Common myeloid progenitor, CD34-positive (primary cell): ENCODE results near the gene CDK18.

Source experiments
- CTCF ChIA-PET: fragments of 350-600 bp; sonication (Branson Sonifier 250); formaldehyde crosslinking; loops from one replicate; lab custom pipeline; 2021; ENCODE audit warnings: antibody characterized with exemption; lab: Charles Lee
- POLR2A ChIA-PET: fragments of 350-600 bp; sonication (Branson Sonifier 250); formaldehyde crosslinking; loops from one replicate; lab custom pipeline; 2021; ENCODE audit warnings: antibody characterized with exemption; lab: Charles Lee
- DNase-seq, 3 donors: peaks; one replicate each; pipeline versions ENCODE4 v3.0.0 to v3.0.0-alpha.2; 2013
- H3K27ac ChIP-seq, 2 experiments: 1 replicate in 1 of 2; 2 replicates in 1 of 2; pipeline ENCODE4 v1.7.0; 2013; ENCODE audit warnings: inconsistent platforms in 2 of 2, low read length in 2 of 2, mild to moderate bottlenecking in 2 of 2, low read depth in 1 of 2, moderate library complexity in 1 of 2; ENCODE audit not compliant: severe bottlenecking in 2 of 2, insufficient read depth in 1 of 2, poor library complexity in 1 of 2
- H3K27me3 ChIP-seq, 5 experiments: replicated peaks in 2 of 5; 1 replicate in 3 of 5; 2 replicates in 2 of 5; pipeline versions ENCODE4 v1.6.1 to v1.7.0; 2013; ENCODE audit warnings: low read length in 4 of 5, mild to moderate bottlenecking in 2 of 5, moderate library complexity in 2 of 5, inconsistent platforms in 1 of 5; ENCODE audit not compliant: insufficient read depth in 5 of 5, control insufficient read depth in 4 of 5
- H3K36me3 ChIP-seq, 4 experiments: 1 replicate in 2 of 4; 2 replicates in 2 of 4; pipeline versions ENCODE4 v1.6.1 to v1.7.0; 2013; ENCODE audit warnings: low read length in 3 of 4, control low read depth in 1 of 4, mild to moderate bottlenecking in 1 of 4; ENCODE audit not compliant: control insufficient read depth in 4 of 4, insufficient read depth in 4 of 4
- H3K4me1 ChIP-seq, 4 experiments: 1 replicate in 3 of 4; 2 replicates in 1 of 4; pipeline versions ENCODE4 v1.6.1 to v1.7.1; 2013; ENCODE audit warnings: low read length in 3 of 4, mild to moderate bottlenecking in 3 of 4, control low read depth in 1 of 4, inconsistent platforms in 1 of 4, moderate library complexity in 1 of 4; ENCODE audit not compliant: control insufficient read depth in 4 of 4, insufficient read depth in 4 of 4; ENCODE audit errors: control extremely low read depth in 1 of 4
- H3K4me3 ChIP-seq, 7 experiments: 1 replicate in 4 of 7; 2 replicates in 3 of 7; pipeline versions ENCODE4 v1.5.1 to v1.7.0; 2013; ENCODE audit warnings: mild to moderate bottlenecking in 7 of 7, low read length in 6 of 7, moderate library complexity in 6 of 7, inconsistent platforms in 2 of 7, low read depth in 2 of 7, control low read depth in 1 of 7; ENCODE audit not compliant: insufficient read depth in 4 of 7, control insufficient read depth in 1 of 7; ENCODE audit errors: extremely low read depth in 1 of 7
- H3K9me3 ChIP-seq, 5 experiments: 1 replicate in 4 of 5; 2 replicates in 1 of 5; pipeline versions ENCODE4 v1.6.1 to v1.7.1; 2013; ENCODE audit warnings: low read length in 4 of 5, mild to moderate bottlenecking in 2 of 5, inconsistent platforms in 1 of 5, low read depth in 1 of 5, moderate library complexity in 1 of 5; ENCODE audit not compliant: control insufficient read depth in 4 of 5, insufficient read depth in 2 of 5; ENCODE audit errors: control extremely low read depth in 1 of 5
- WGBS: methylation state at CpG from one replicate; pipeline ENCODE4 v1.1.5; 2013; ENCODE audit not compliant: insufficient coverage; 5-methylcytosine and 5-hydroxymethylcytosine counted together

The CDK18 gene

DNA sequence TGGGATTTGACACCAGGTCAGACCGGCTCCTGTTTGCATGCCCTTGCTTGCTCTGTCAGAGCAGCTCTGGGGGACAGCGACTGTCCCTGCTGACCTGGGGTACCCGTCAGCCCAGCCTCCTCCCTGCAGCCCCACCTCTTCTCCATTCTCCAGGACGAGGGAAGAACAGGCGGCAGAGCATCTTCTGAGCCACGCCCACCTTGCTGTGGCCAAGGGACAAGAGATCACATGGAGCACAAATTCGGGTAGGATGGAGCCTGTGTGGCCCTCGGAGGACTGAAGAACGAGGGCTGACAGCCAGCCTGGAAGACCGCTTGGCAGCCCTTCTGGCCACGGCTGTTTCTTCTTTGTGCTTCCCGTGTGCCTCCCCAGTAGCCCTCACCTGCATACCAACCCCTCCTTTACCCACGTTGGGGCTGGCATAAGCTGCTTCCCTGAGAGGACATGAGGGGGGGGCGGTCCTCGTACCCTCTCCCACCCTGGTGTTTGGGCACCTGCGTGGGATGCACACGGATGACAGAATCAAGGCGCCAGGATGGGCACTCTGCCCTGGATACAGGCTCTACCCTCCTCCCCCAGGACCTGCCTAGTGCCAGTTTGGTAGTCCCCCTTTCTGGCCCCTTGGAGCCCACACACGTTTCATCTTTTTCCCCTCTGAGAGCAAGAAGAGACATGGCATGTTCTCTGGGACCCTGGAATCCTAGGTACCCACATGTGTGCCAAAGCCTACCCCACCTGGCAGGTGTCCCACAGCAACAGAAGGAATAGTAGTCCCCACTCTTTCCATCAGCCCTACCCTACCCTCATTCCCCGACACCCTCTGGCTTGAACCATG is 26.9 kb downstream of the CDK18 start:
- Histone ChIP-seq H3K36me3 (peaks cover 0 to 8% (median 4%) of the 10 kb centered on the region in 4 experiments), H3K4me3 (no peak overlapping the region), H3K9me3 (no peaks in the 10 kb centered on the region), H3K4me1 (peaks cover 0 to 5% (median 1%) of the 10 kb centered on the region in 4 experiments), H3K27ac (no peak overlapping the region), H3K27me3 (no peaks in the 10 kb centered on the region)
- ChIA-PET POLR2A (no interaction called here), CTCF (interaction anchor here (0.5 to 14.4 kb wide), 11 partner anchors 9 to 170 kb away, joined by 3 to 463 read pairs (median 15); partner anchors contain the start of genes CDK18 and ELK4)
- WGBS, result 94% methylated on average over 12 of the region's 20 CpGs
- DNase-seq, result no peak

DNA sequence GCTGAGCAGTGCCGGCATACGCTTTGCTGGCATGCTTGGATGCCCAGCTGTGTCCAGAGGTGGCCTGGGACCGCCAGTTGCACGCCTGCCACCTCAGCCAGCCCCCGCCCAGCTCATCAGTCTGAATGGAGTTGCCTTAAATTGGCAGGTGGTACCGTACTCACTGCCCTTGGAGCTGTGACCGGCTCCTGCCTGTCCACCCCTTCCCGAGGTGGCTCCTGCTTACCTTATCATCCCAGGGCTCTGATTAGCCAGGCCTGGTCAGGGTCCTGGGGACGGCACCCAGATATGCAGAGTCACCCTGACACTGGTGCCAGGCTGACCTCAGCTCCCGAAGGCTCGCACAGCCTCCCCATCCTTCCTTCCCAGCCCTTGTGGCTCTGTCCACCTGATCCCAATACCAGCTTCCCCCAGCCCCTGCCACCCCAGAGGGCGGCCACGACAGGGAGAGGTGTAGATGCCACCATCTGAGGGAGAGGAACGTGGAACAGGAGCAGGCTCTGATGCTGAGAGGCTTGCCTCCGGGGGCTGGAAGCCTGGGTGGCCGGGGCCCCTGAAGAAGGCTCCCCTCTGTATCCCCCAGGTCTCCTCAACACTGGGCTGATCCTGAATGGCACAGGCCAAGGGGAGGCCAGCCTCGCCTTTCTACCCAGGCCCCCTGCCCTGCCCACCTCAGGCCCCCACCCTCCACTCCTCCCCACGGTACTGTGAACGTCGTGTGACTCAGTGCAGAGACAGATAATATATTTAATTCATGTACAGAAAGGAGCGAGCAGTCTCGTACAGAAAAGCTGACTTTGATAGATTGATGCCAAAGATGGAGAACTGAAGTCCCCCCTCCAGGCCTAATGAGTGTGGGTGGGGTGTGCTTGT is 27.8 kb downstream of the CDK18 start:
- peaks cover 0 to 8% (median 4%) of the 10 kb centered on the region in 4 experiments for H3K36me3 ChIP-seq
- ChIA-PET CTCF (interaction anchor here (0.8 to 14.4 kb wide), 7 partner anchors 10 to 127 kb away, joined by 3 to 463 read pairs (median 15); partner anchors contain the start of gene CDK18), POLR2A (interaction anchor here (0.6 kb wide), 1 partner anchor 11 kb away, joined by 5 read pairs; no protein-coding TSS in a partner anchor)
- no peak overlapping the region for H3K27ac ChIP-seq
- no peaks in the 10 kb centered on the region for H3K9me3 ChIP-seq
- no peaks in the 10 kb centered on the region for H3K27me3 ChIP-seq
- WGBS, result 98% methylated on average over 19 of the region's 22 CpGs
- no peak overlapping the region for H3K4me3 ChIP-seq
- peaks cover 0 to 5% (median 1%) of the 10 kb centered on the region in 4 experiments for H3K4me1 ChIP-seq
- DNase-seq, result no peak

DNA sequence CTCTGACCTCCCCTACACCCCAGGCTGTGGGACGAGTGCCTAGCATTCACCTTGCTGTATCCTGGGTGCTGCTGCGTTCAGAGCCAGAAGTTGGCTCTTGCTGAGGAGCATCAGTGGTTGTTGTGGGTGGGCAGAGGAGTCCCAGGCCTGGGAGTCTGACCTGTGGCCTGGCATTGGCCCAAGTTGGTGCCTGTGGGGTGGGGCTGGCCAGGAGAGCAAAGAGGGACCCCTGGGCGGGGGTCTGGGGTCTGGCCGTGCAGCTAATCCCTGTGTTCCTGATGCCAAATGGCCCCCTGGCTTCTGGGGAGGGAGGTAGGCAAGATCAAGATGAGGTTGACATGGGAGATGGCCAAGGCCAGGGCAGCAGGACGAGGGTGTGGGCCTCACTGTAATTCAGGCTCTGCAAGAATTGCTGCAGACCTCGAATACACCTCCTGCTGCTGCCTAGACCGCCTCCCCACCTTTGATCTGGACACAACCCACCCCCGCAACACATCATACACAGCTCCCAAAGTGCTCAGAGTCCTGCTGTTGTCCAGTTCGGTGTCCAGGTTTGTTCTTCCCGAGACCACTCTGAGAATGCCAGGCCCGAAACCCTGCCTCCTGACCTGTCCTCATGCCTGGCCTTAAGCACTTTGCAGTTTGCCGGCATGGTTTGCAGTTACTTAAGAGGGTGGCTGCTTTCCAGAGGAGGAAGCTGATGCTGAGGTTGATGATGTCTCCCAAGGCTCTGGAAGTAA is 28.7 kb downstream of the CDK18 start:
- no peaks in the 10 kb centered on the region for H3K9me3 ChIP-seq
- POLR2A ChIA-PET, result no interaction called here
- CTCF ChIA-PET, result interaction anchor here (1.6 to 6.8 kb wide), 2 partner anchors 9 to 126 kb away, joined by 3 to 41 read pairs; no protein-coding TSS in a partner anchor
- H3K27ac ChIP-seq, result no peak overlapping the region
- 92% methylated on average over 11 of the region's 12 CpGs for WGBS
- H3K27me3 ChIP-seq, result no peaks in the 10 kb centered on the region
- H3K4me3 ChIP-seq, result no peak overlapping the region
- peaks cover 0 to 5% (median 1%) of the 10 kb centered on the region in 4 experiments for H3K4me1 ChIP-seq
- peaks cover 0 to 8% (median 4%) of the 10 kb centered on the region in 4 experiments for H3K36me3 ChIP-seq
- DNase-seq, result no peak

DNA sequence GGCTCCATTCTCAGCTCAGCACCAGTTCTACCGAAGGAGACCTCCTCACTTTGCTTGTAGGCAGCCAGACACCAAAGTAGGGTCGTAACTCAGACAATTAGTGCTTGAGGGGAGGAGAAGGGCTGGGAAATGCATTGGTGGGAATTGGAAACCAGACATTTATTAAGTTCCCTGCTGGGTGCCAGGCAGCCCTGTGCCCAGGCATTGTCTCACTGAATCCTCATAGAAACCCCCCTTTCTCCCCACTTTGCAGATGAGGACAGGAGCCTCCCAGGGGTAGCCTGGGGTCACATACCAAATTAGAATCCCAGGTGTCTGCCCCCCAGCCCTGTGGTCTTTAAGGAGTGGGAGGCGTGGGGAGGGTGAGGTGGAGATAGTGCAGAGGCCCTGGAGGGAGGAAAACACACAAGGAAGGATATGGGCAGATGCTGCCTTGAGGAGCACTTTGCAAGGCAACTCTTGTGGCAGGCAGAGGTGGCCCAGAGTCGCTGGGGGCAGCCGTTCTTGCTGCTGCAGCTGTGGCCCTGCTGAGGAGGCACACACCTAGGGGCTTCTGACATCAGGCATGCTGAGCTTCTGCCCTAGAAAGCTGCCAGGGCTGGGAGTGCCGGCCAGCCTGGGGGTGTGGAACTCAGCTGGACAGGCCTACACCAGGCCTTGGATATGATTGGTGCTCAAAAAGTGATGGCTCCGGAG is 29.4 kb downstream of the CDK18 start:
- H3K27me3 ChIP-seq, result no peaks in the 10 kb centered on the region
- no peak overlapping the region for H3K27ac ChIP-seq
- no peak overlapping the region for H3K4me3 ChIP-seq
- peaks cover 0 to 5% (median 1%) of the 10 kb centered on the region in 4 experiments for H3K4me1 ChIP-seq
- no peak for DNase-seq
- H3K9me3 ChIP-seq, result no peaks in the 10 kb centered on the region
- ChIA-PET POLR2A (interaction anchor here (1.1 kb wide), 1 partner anchor 9 kb away, joined by 3 read pairs; no protein-coding TSS in a partner anchor), CTCF (interaction anchor here (1.3 to 6.8 kb wide), 6 partner anchors 9 to 126 kb away, joined by 3 to 41 read pairs (median 6); no protein-coding TSS in a partner anchor)
- H3K36me3 ChIP-seq, result peaks cover 0 to 8% (median 4%) of the 10 kb centered on the region in 4 experiments
- 90% methylated on average over 6 of the region's 7 CpGs for WGBS

DNA sequence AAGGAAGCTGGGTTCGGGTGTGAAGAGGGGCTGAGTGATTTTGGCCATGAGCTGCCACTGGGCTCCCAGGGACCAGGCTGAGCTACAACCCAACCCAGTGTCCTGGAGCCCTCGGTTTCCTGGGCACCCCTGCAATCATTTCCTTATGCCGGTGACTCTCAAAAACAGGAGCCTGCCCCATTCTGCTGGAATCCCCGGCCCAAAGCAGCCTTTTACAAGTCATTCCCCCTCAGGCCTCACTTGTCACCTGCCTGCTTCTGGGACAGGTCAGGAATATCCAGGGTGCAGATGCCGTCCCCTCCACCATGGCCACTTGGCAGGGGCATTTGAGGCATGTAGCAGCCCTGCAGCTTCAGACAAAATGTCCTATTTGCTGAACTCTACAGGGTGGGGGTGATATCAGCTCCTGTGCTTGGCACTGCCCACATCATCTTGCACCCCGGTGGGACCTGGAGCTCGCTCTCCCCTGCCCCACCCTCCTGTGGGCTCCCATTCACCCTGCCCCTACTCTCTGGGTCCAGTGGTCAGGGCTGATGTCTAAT is 30.0 kb downstream of the CDK18 start:
- Histone ChIP-seq H3K27ac (no peak overlapping the region), H3K9me3 (no peaks in the 10 kb centered on the region), H3K4me3 (no peak overlapping the region), H3K4me1 (peaks cover 0 to under 1% (median 0%) of the 10 kb centered on the region in 4 experiments), H3K27me3 (peaks cover 0 to 5% (median 0%) of the 10 kb centered on the region in 5 experiments), H3K36me3 (peaks cover 0 to 8% (median 4%) of the 10 kb centered on the region in 4 experiments)
- CTCF ChIA-PET, result interaction anchor here (1.3 to 6.8 kb wide), 5 partner anchors 10 to 123 kb away, joined by 3 to 41 read pairs (median 6); no protein-coding TSS in a partner anchor
- POLR2A ChIA-PET, result interaction anchor here (1.1 kb wide), 1 partner anchor 9 kb away, joined by 3 read pairs; no protein-coding TSS in a partner anchor
- WGBS, result 97% methylated on average over 7 of the region's 7 CpGs
- DNase-seq, result no peak
